HL-60 (cell line): ENCODE results near the gene MRPS24.

Experiments used
- DNase-seq, 2 experiments: peaks; one replicate each; pipeline ENCODE4 v3.0.0-alpha.2; 2010 to 2020; ENCODE audit warnings: low read depth in 1 of 2, low spot score in 1 of 2
- H3K27ac ChIP-seq: fragments of 250-450 bp; sonication (Bioruptor Pico); replicated peaks from 2 replicates; pipeline ENCODE4 v1.5.1; 2020; ENCODE audit warnings: mild to moderate bottlenecking, moderate library complexity
- H3K27me3 ChIP-seq: fragments of 250-450 bp; sonication (Bioruptor Pico); 2 replicates; pipeline ENCODE4 v1.5.1; 2021; ENCODE audit warnings: mild to moderate bottlenecking, moderate library complexity; ENCODE audit not compliant: insufficient read depth, poor library complexity, severe bottlenecking
- H3K4me3 ChIP-seq: replicated peaks from 2 replicates; pipeline ENCODE4 v1.5.1; 2011; ENCODE audit warnings: mild to moderate bottlenecking, control low read depth, low read length; ENCODE audit not compliant: insufficient read depth
- GABPA ChIP-seq: IDR thresholded peaks from 2 replicates; pipeline ENCODE4 v1.6.1; 2012; ENCODE audit warnings: low read depth
- POLR2AphosphoS5 ChIP-seq: IDR thresholded peaks from 2 replicates; pipeline ENCODE4 v1.6.1; 2012; ENCODE audit warnings: low read depth
- SPI1 ChIP-seq: IDR thresholded peaks from 2 replicates; pipeline ENCODE4 v1.6.1; 2012; ENCODE audit warnings: low read depth, mild to moderate bottlenecking, borderline replicate concordance
- TF ChIP-seq, protein P1 (sequence below): IDR thresholded peaks from one replicate; pipeline ENCODE4 v1.5.1; 2011; ENCODE audit warnings: low read length, control low read depth, inconsistent platforms; ENCODE audit not compliant: insufficient read depth
- TF ChIP-seq, protein P2 (sequence below): IDR thresholded peaks from 2 replicates; pipeline ENCODE4 v1.6.1; 2012; ENCODE audit warnings: low read depth; ENCODE audit not compliant: insufficient replicate concordance

Gene MRPS24

DNA sequence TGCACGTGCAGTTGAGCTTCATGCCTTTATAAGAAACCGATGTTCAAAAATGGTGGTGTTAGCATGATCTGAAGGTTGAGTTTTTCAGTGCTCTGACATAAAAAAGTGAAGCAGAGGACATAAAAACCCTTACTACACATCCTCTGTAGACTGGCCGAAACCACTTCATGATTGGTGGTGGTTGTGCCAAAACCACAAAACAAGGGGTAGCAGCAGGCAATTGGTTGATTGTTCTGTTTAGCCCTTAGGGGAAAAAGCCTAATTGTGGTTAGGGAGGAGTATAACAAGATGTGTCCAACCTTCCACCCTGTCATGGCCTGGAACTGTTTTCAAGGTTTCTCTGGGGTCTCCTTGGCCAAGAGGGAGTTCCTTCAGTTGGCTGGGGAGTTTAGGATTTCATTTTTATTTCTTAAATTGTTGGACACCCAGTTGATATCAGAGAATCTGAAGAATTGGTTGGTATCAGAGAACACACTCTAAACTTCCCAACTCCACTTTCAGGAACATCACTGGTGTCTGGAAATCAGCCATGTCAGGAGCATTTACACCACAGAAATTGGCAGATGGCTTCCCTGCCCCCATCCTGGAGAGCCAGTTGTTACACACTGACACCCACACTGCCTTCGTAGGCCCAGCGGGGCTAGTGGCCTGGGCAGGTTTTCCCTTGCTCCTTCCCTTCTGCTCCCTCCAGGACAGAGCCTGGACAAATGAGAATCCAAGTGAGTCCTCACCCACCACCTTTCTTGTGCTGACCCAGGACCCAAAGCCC, 18.8 kb downstream of the MRPS24 start:
- no peak for TF ChIP-seq SPI1
- TF ChIP-seq, protein P1, sequence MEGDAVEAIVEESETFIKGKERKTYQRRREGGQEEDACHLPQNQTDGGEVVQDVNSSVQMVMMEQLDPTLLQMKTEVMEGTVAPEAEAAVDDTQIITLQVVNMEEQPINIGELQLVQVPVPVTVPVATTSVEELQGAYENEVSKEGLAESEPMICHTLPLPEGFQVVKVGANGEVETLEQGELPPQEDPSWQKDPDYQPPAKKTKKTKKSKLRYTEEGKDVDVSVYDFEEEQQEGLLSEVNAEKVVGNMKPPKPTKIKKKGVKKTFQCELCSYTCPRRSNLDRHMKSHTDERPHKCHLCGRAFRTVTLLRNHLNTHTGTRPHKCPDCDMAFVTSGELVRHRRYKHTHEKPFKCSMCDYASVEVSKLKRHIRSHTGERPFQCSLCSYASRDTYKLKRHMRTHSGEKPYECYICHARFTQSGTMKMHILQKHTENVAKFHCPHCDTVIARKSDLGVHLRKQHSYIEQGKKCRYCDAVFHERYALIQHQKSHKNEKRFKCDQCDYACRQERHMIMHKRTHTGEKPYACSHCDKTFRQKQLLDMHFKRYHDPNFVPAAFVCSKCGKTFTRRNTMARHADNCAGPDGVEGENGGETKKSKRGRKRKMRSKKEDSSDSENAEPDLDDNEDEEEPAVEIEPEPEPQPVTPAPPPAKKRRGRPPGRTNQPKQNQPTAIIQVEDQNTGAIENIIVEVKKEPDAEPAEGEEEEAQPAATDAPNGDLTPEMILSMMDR: no peak
- TF ChIP-seq, protein P2, sequence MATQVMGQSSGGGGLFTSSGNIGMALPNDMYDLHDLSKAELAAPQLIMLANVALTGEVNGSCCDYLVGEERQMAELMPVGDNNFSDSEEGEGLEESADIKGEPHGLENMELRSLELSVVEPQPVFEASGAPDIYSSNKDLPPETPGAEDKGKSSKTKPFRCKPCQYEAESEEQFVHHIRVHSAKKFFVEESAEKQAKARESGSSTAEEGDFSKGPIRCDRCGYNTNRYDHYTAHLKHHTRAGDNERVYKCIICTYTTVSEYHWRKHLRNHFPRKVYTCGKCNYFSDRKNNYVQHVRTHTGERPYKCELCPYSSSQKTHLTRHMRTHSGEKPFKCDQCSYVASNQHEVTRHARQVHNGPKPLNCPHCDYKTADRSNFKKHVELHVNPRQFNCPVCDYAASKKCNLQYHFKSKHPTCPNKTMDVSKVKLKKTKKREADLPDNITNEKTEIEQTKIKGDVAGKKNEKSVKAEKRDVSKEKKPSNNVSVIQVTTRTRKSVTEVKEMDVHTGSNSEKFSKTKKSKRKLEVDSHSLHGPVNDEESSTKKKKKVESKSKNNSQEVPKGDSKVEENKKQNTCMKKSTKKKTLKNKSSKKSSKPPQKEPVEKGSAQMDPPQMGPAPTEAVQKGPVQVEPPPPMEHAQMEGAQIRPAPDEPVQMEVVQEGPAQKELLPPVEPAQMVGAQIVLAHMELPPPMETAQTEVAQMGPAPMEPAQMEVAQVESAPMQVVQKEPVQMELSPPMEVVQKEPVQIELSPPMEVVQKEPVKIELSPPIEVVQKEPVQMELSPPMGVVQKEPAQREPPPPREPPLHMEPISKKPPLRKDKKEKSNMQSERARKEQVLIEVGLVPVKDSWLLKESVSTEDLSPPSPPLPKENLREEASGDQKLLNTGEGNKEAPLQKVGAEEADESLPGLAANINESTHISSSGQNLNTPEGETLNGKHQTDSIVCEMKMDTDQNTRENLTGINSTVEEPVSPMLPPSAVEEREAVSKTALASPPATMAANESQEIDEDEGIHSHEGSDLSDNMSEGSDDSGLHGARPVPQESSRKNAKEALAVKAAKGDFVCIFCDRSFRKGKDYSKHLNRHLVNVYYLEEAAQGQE: no peak
- no peak for TF ChIP-seq GABPA
- peak; percentile 68 for TF ChIP-seq POLR2AphosphoS5
- peak in 1 of 2 experiments; percentile 48 for DNase-seq
- Histone ChIP-seq H3K4me3 (no peak overlapping the region), H3K27ac (no peak overlapping the region), H3K27me3 (no peaks in the 10 kb centered on the region)

DNA sequence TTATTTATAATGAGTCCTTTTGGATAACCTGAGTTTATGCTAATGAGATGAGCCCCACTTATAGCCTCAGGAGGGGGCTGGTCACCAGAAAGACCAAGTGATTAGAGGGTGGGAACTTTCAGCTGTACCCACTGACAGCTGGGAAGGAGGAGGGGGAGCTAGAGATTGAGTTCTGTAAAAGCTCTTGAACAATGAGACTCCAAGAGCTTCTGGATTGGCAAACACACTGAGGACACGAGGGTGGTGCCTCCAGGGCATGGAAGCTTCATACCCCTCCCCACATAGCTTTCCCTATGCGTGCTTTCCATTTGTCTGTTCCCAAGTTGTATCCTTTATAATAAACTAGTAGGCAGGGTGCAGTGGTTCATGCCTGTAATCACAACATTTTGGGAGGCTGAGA, 20.3 kb downstream of the MRPS24 start:
- no peak for DNase-seq
- no peak overlapping the region for H3K4me3 ChIP-seq
- H3K27ac ChIP-seq: no peak overlapping the region
- no peaks in the 10 kb centered on the region for H3K27me3 ChIP-seq
- TF ChIP-seq SPI1 (no peak), POLR2AphosphoS5 (no peak), GABPA (no peak)
- TF ChIP-seq, protein P2: no peak
- TF ChIP-seq, protein P1: no peak

DNA sequence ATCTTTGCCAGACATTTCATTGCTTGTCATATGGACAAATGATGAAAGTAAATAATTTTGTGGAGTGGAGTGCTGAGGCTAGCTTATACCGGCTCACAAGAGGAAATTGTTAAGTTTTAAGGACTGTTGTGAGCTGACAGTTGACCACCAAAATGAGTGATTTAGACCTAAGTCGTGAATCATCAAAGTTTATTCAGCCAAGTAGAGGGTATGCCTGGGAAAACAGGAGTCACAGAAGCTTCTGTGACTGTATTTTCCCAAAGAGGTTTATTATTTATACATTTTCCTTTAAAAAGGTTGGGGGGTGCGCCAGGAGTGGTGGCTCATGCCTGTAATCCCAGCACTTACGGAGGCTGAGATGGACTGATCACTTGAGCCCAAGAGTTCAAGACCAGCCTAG, 21.8 kb downstream of the MRPS24 start:
- DNase-seq: no peak
- Histone ChIP-seq H3K27me3 (no peaks in the 10 kb centered on the region), H3K4me3 (no peak overlapping the region), H3K27ac (no peak overlapping the region)
- TF ChIP-seq, protein P2: no peak
